SU-DHL-6 (cell line): ENCODE measurements around the gene ERBB4.

Source experiments
- H2AFZ ChIP-seq: fragments of 200-600 bp; sonication (generic); 2 replicates; pipeline ENCODE4 v1.6.1; 2014; ENCODE audit warnings: low read depth, mild to moderate bottlenecking, moderate library complexity, mixed read lengths, antibody characterized with exemption, low read length; ENCODE audit not compliant: severe bottlenecking
- H3F3A ChIP-seq: fragments of 200-600 bp; shearing (Covaris generic); 2 replicates; pipeline ENCODE4 v1.6.0; 2016; ENCODE audit warnings: antibody characterized with exemption, mild to moderate bottlenecking; ENCODE audit not compliant: insufficient read depth
- H3K27ac ChIP-seq: fragments of 200-600 bp; sonication (generic); 2 replicates; pipeline ENCODE4 v1.5.1; 2016; ENCODE audit warnings: low read depth, mild to moderate bottlenecking, low read length, moderate library complexity, mixed read lengths
- H3K27me3 ChIP-seq: fragments of 200-600 bp; sonication (generic), shearing (Covaris generic); 2 replicates; pipeline ENCODE4 v1.6.0; 2014; ENCODE audit warnings: mild to moderate bottlenecking, low read length
- H3K36me3 ChIP-seq: fragments of 200-600 bp; sonication (generic); 2 replicates; pipeline ENCODE4 v1.6.1; 2014; ENCODE audit warnings: mild to moderate bottlenecking, low read length, mixed read lengths
- H3K4me2 ChIP-seq: fragments of 300-600, 200-600 bp; shearing (Covaris generic), sonication (generic); 2 replicates; pipeline ENCODE4 v1.6.0; 2014; ENCODE audit warnings: low read length, low read depth, mild to moderate bottlenecking; ENCODE audit not compliant: poor library complexity, severe bottlenecking
- H3K4me3 ChIP-seq: fragments of 200-600 bp; sonication (generic); 2 replicates; pipeline ENCODE4 v1.5.1; 2014; ENCODE audit warnings: antibody characterized with exemption, low read length, mild to moderate bottlenecking, mixed read lengths; ENCODE audit not compliant: insufficient read depth, poor library complexity, severe bottlenecking
- H3K79me2 ChIP-seq: fragments of 200-600 bp; sonication (generic); 2 replicates; pipeline ENCODE4 v1.6.1; 2014; ENCODE audit warnings: mild to moderate bottlenecking, low read length, moderate library complexity; ENCODE audit not compliant: insufficient read depth
- H3K9ac ChIP-seq: fragments of 200-600 bp; sonication (generic); 2 replicates; pipeline ENCODE4 v1.7.0; 2014; ENCODE audit warnings: mild to moderate bottlenecking, low read length
- H3K9me2 ChIP-seq: fragments of 200-600 bp; sonication (generic); replicated peaks from 2 replicates; pipeline ENCODE4 v1.6.1; 2014; ENCODE audit warnings: low read length; ENCODE audit not compliant: insufficient read depth
- H3K9me3 ChIP-seq: fragments of 200-600 bp; sonication (generic); 2 replicates; pipeline ENCODE4 v1.6.1; 2014; ENCODE audit warnings: low read length, mixed read lengths; ENCODE audit not compliant: insufficient read depth
- H4K20me1 ChIP-seq: fragments of 200-600 bp; sonication (generic); 2 replicates; pipeline ENCODE4 v1.6.1; 2014; ENCODE audit warnings: low read depth, mild to moderate bottlenecking, antibody characterized with exemption, low read length, moderate library complexity, mixed read lengths
- CTCF ChIP-seq: fragments of 200-600 bp; sonication (generic); IDR thresholded peaks from one replicate; pipeline ENCODE4 v1.5.1; 2017; ENCODE audit warnings: antibody characterized with exemption, mild to moderate bottlenecking, low read length, moderate library complexity; ENCODE audit not compliant: insufficient read depth, poor library complexity, severe bottlenecking
- EZH2phosphoT487 ChIP-seq: fragments of 200-600 bp; sonication (generic), shearing (Covaris generic); conservative IDR thresholded peaks from 2 replicates; pipeline ENCODE4 v1.6.1; 2018; ENCODE audit warnings: mild to moderate bottlenecking, antibody characterized with exemption, low read length, moderate library complexity, mixed read lengths

ERBB4 gene

GRCh38 chr2:211812587-211812986, 726.0 kb downstream of the ERBB4 start:
- Histone ChIP-seq H4K20me1 (no peaks in the 10 kb centered on the region), H3K27ac (no peak overlapping the region), H3K4me2 (no peak overlapping the region), H3K4me3 (no peak overlapping the region), H2AFZ (no peak overlapping the region), H3K36me3 (no peaks in the 10 kb centered on the region), H3K79me2 (no peaks in the 10 kb centered on the region), H3K9me2 (no peaks in the 10 kb centered on the region), H3F3A (no peaks in the 10 kb centered on the region), H3K27me3 (no peaks in the 10 kb centered on the region), H3K9me3 (no peaks in the 10 kb centered on the region), H3K9ac (no peak overlapping the region)
- TF ChIP-seq EZH2phosphoT487 (no peak), CTCF (no peak)

GRCh38 chr2:211802666-211803065, 735.9 kb downstream of the ERBB4 start:
- H3K4me2 ChIP-seq = no peak overlapping the region
- no peak overlapping the region for H2AFZ ChIP-seq
- H3K36me3 ChIP-seq = no peaks in the 10 kb centered on the region
- H4K20me1 ChIP-seq = no peaks in the 10 kb centered on the region
- no peaks in the 10 kb centered on the region for H3K9me3 ChIP-seq
- H3K27me3 ChIP-seq = no peaks in the 10 kb centered on the region
- H3F3A ChIP-seq = no peaks in the 10 kb centered on the region
- H3K4me3 ChIP-seq = no peak overlapping the region
- no peak overlapping the region for H3K9ac ChIP-seq
- H3K27ac ChIP-seq = no peak overlapping the region
- no peaks in the 10 kb centered on the region for H3K9me2 ChIP-seq
- H3K79me2 ChIP-seq = no peaks in the 10 kb centered on the region
- TF ChIP-seq EZH2phosphoT487 = no peak
- no peak for TF ChIP-seq CTCF

GRCh38 chr2:211800001-211800400, 738.6 kb downstream of the ERBB4 start:
- Histone ChIP-seq H3K9me3 (no peaks in the 10 kb centered on the region), H3K4me2 (no peak overlapping the region), H3K9ac (no peak overlapping the region), H3K9me2 (no peaks in the 10 kb centered on the region), H3K27ac (no peak overlapping the region), H3K79me2 (no peaks in the 10 kb centered on the region), H3K27me3 (no peaks in the 10 kb centered on the region), H3K36me3 (no peaks in the 10 kb centered on the region), H4K20me1 (no peaks in the 10 kb centered on the region), H2AFZ (no peak overlapping the region), H3F3A (no peaks in the 10 kb centered on the region), H3K4me3 (no peak overlapping the region)
- no peak for TF ChIP-seq CTCF
- TF ChIP-seq EZH2phosphoT487 = no peak
